ENCODE results near the gene PITPNM3. TPM values are rescaled to one million over a fixed set of nuclear protein-coding genes. Genes with fewer than 3 reads are reported as not detected.

Gene PITPNM3
- total RNA-seq, 2 donors from 2014 or later: 1.3 to 3.4 TPM

DNA sequence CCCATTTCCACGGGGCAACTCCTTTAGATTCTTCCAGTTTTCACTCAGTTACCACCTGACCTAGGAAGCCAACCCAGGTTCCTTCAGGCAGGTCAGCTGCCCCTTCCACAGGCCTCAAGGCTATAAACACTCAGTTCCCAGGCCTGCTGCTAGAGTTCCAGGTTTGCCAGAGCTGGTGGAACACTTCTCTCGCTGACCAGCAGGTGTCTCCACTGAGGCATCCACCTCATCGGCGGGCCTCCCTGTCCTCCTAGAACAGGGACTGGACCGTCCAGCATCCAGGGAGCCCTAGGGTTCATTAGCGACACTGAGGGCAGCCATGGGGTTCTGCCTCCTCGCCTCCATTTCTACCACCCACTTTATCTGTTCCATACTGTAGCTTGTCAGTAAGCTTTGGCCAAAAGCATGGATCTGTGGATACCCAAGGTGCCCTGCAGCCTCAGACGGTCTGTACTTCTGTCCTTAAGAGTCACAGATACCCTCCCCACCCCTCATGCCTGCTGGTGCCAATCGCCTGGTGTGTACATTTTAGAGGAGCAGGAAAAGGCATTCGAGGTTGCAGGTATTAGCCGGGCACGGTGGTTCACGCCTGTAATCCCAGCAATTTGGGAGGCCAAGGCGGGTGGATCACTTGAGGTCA lies 83.1 kb downstream of the PITPNM3 start:
- no peaks in the 10 kb centered on the region for H3K36me3 ChIP-seq (replicated peaks in 1 of 2; ENCODE audit: insufficient read depth in 1 of 2, low read depth in 2 of 2)
- intact Hi-C loops (cut with DNase I): no loop called here
- H3K4me1 ChIP-seq: no peaks in the 10 kb centered on the region
- no peak overlapping the region for H3K27ac ChIP-seq
- peak; percentile 84 for ATAC-seq
- H3K27me3 ChIP-seq: no peaks in the 10 kb centered on the region
- 42% methylated on average over 14 of the region's 14 CpGs for WGBS, 2 donors
- TF ChIP-seq POLR2A (IDR thresholded peaks at IDR 0.05): no peak
- TF ChIP-seq, protein P1, sequence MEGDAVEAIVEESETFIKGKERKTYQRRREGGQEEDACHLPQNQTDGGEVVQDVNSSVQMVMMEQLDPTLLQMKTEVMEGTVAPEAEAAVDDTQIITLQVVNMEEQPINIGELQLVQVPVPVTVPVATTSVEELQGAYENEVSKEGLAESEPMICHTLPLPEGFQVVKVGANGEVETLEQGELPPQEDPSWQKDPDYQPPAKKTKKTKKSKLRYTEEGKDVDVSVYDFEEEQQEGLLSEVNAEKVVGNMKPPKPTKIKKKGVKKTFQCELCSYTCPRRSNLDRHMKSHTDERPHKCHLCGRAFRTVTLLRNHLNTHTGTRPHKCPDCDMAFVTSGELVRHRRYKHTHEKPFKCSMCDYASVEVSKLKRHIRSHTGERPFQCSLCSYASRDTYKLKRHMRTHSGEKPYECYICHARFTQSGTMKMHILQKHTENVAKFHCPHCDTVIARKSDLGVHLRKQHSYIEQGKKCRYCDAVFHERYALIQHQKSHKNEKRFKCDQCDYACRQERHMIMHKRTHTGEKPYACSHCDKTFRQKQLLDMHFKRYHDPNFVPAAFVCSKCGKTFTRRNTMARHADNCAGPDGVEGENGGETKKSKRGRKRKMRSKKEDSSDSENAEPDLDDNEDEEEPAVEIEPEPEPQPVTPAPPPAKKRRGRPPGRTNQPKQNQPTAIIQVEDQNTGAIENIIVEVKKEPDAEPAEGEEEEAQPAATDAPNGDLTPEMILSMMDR (IDR thresholded peaks at IDR 0.05): peak; percentile 81 to 98 (median 86)
- H3K9me3 ChIP-seq: no peaks in the 10 kb centered on the region
- DNase-seq: peak; percentile 78 to 84 (median 82)
- H3K4me3 ChIP-seq: no peak overlapping the region

DNA sequence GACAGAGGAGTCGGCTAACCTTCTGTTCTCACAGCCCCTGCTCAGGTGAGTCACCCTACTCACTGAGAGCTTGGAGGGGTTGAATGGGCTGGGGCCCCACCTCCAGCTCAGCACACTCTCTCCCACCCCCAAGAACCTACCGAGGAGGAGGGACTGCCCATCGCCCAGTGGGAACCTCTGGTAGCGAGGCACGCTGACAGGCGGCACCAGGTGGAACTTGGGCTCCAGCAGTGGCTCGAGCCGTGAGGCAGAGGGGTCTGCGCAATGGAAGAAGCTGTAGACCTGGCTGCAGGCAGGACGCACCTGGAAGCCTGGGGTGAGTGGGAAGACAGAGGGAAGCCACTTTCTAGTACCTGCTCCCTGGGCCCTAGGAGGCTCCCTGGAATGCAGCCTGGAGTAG lies 83.8 kb downstream of the PITPNM3 start:
- no peaks in the 10 kb centered on the region for H3K9me3 ChIP-seq
- ATAC-seq (no peak), DNase-seq (no peak)
- no peak overlapping the region for H3K27ac ChIP-seq
- no peaks in the 10 kb centered on the region for H3K4me1 ChIP-seq
- no peaks in the 10 kb centered on the region for H3K36me3 ChIP-seq (replicated peaks in 1 of 2; ENCODE audit: insufficient read depth in 1 of 2, low read depth in 2 of 2)
- intact Hi-C loops (cut with DNase I): no loop called here
- no peak overlapping the region for H3K4me3 ChIP-seq
- no peaks in the 10 kb centered on the region for H3K27me3 ChIP-seq
- WGBS, 2 donors: 60 to 87% methylated on average over 1 to 10 of the region's 10 CpGs
- TF ChIP-seq, protein P1 (IDR thresholded peaks at IDR 0.05): no peak
- TF ChIP-seq POLR2A (IDR thresholded peaks at IDR 0.05): no peak

DNA sequence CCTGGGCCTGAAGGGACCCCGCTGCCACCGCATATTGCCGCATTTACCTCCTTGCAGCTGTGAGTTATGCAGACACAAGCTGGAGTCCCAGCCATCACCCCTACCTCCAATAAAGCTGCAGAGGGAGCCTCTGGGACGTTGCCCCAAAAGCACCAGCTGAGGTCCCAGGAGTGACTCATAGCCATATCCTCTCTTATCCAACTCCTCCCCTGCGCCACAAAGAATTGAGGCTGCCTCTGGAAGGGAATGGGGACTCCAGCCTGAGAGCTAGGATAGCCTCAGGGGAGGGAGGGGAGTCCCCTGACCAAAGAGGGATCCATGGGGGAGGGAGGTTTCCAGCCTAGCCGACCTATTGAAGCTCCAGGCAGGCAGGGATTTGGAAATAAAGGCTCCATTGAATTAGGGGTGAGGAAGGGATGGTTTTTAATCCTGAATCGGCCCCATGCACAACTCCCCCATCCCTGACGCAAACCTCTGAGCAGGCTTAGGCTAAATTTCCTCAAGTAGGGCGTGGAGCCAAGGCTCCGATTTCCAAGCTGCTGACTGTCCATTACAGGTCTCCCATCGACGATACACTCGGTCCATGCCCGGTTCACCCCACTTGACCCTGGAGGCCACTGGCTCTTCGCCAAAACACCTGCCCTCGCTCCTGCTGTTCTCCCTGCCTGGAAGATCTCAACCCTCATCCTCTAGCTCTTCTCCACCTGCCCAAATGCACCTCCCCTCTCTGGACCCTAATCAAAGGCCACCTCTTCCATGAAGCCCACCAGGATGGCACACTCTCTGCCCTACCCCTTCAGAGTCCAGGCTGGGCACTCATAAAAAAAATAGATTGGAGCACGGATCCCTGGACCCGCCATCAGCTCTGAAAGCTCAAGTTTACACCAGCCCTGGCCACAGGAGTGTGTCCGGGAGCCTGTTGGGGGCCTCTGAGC lies 84.6 kb downstream of the PITPNM3 start:
- ATAC-seq: no peak
- Histone ChIP-seq H3K4me1 (no peaks in the 10 kb centered on the region), H3K9me3 (no peaks in the 10 kb centered on the region), H3K27me3 (no peaks in the 10 kb centered on the region), H3K4me3 (no peak overlapping the region), H3K27ac (no peak overlapping the region), H3K36me3 (replicated peaks in 1 of 2; ENCODE audit: insufficient read depth in 1 of 2, low read depth in 2 of 2) (no peaks in the 10 kb centered on the region)
- no peak for TF ChIP-seq POLR2A (IDR thresholded peaks at IDR 0.05)
- TF ChIP-seq, protein P1 (IDR thresholded peaks at IDR 0.05): no peak
- intact Hi-C loops (cut with DNase I): no loop called here
- DNase-seq: no peak
- WGBS, 2 donors: 62 to 66% methylated on average over 18 to 19 of the region's 19 CpGs

DNA sequence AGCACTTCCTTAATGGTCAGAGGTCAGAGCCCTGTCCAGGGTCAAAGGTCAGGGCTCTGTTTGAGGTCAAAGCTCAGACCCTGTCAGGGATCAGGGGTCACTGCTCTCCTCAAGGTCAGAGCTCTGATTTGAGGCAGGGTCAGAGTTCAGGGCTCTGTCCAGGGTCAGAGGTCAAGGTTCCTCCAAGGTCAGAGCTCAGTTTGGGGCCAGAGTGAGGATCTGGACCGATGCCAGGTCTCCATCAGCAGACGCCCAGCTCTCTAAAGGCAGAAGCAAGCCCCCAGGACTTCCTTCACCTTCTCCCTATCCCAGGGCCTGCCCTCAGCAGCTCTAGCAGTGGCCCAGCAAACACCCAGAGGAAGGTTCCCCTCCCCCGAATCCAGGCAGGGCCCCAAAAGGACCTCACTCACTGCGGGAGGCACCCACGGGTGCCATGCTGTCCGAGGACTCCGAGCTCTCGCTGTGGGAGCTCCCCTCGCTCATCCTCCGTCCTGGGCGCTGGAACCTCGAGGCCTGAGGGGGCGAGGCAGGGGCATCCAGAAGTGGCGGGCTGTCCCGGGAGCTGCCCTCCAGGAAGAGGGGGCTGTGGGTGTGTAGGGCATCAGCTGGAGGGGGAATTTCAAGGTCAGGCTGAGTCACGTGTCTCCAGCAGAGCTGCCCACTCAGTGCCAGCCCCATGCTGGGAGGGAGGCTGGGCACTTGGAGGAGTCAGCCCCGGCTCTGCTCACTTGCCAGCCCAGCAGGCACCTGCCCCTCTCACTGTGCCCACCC lies 85.4 kb downstream of the PITPNM3 start:
- no peak for ATAC-seq

More for the DNA sequence above, 85.4 kb downstream of the PITPNM3 start:
- H3K9me3 ChIP-seq: no peaks in the 10 kb centered on the region
- no peaks in the 10 kb centered on the region for H3K36me3 ChIP-seq (replicated peaks in 1 of 2; ENCODE audit: insufficient read depth in 1 of 2, low read depth in 2 of 2)
- WGBS, 2 donors: 60 to 87% methylated on average over 2 to 17 of the region's 17 CpGs
- intact Hi-C loops (cut with DNase I): no loop called here
- no peak overlapping the region for H3K4me3 ChIP-seq
- H3K27me3 ChIP-seq: no peaks in the 10 kb centered on the region
- TF ChIP-seq POLR2A (IDR thresholded peaks at IDR 0.05): no peak
- TF ChIP-seq, protein P1 (IDR thresholded peaks at IDR 0.05): no peak
- H3K27ac ChIP-seq: no peak overlapping the region
- H3K4me1 ChIP-seq: no peaks in the 10 kb centered on the region
- DNase-seq: no peak
